WTC11 (cell line): Measurements from ENCODE around the gene ARHGAP28. TPM values are rescaled to one million over a fixed set of nuclear protein-coding genes. Genes with fewer than 3 reads are reported as not detected.

Source experiments
- ATAC-seq: fragments of 200-7000 bp; cut with Tn5 transposase; 2 replicates; pipeline ENCODE4 v1.10.0; 2021; ENCODE audit warnings: mild to moderate bottlenecking, moderate library complexity
- CTCF ChIA-PET: fragments of 300-600 bp; sonication (Branson Sonifier 250); formaldehyde crosslinking; loops from one replicate; lab custom pipeline; 2021; ENCODE audit warnings: antibody characterized with exemption; lab: Charles Lee
- POLR2A ChIA-PET: fragments of 350-600 bp; sonication (Branson Sonifier 250); formaldehyde crosslinking; loops from one replicate; lab custom pipeline; 2021; ENCODE audit warnings: antibody characterized with exemption; lab: Charles Lee
- DNase-seq: peaks from one replicate; pipeline ENCODE4 v3.0.0; 2021; ENCODE audit warnings: low spot score
- H3K27ac Mint-ChIP-seq: 2 replicates; pipeline ENCODE4 v1.8.0; 2021; ENCODE audit warnings: mixed read lengths
- H3K27me3 Mint-ChIP-seq: 2 replicates; pipeline ENCODE4 v1.8.0; 2021; ENCODE audit warnings: low read depth, mild to moderate bottlenecking, moderate library complexity, mixed read lengths
- H3K36me3 Mint-ChIP-seq: 2 replicates; pipeline ENCODE4 v1.8.0; 2021; ENCODE audit warnings: mixed read lengths
- H3K4me1 Mint-ChIP-seq: 2 replicates; pipeline ENCODE4 v1.8.0; 2022; ENCODE audit warnings: mixed read lengths
- H3K4me3 Mint-ChIP-seq: 2 replicates; pipeline ENCODE4 v1.8.0; 2021; ENCODE audit warnings: mild to moderate bottlenecking, moderate library complexity, mixed read lengths
- H3K9me3 Mint-ChIP-seq: 2 replicates; pipeline ENCODE4 v1.8.0; 2021; ENCODE audit warnings: mixed read lengths
- JAZF1 ChIP-seq: fragments of 250-450 bp; sonication (Bioruptor Pico); IDR thresholded peaks from 2 replicates; pipeline ENCODE4 v1.9.0; 2021; ENCODE audit warnings: moderate library complexity, mild to moderate bottlenecking, inconsistent platforms
- MYBL2 ChIP-seq: sonication (generic); formaldehyde crosslinking; IDR thresholded peaks from 2 replicates; pipeline ENCODE4 v1.8.1; 2023; ENCODE audit warnings: mild to moderate bottlenecking, moderate library complexity, missing genetic modification reagents
- NR2C2 ChIP-seq: sonication (generic); formaldehyde crosslinking; IDR thresholded peaks from 2 replicates; pipeline ENCODE4 v1.8.0; 2022; ENCODE audit warnings: mild to moderate bottlenecking, missing genetic modification reagents
- NR3C1 ChIP-seq: sonication (generic); formaldehyde crosslinking; conservative IDR thresholded peaks from 2 replicates; pipeline ENCODE4 v1.8.1; 2023; ENCODE audit warnings: low read depth, mild to moderate bottlenecking, missing genetic modification reagents
- SOX15 ChIP-seq: fragments of 250-450 bp; sonication (Bioruptor Pico); IDR thresholded peaks from 2 replicates; pipeline ENCODE4 v1.9.0; 2021; ENCODE audit warnings: mild to moderate bottlenecking
- SP1 ChIP-seq: sonication (generic); formaldehyde crosslinking; conservative IDR thresholded peaks from 2 replicates; pipeline ENCODE4 v1.8.1; 2022; ENCODE audit warnings: missing genetic modification reagents
- ZNF121 ChIP-seq: sonication (generic); formaldehyde crosslinking; IDR thresholded peaks from 2 replicates; pipeline ENCODE4 v1.8.0; 2023; ENCODE audit warnings: missing genetic modification reagents
- ZNF232 ChIP-seq: sonication (generic); formaldehyde crosslinking; IDR thresholded peaks from 2 replicates; pipeline ENCODE4 v1.8.0; 2022; ENCODE audit warnings: mild to moderate bottlenecking, missing genetic modification reagents
- ZNF263 ChIP-seq: sonication (generic); formaldehyde crosslinking; IDR thresholded peaks from 2 replicates; pipeline ENCODE4 v1.8.1; 2022; ENCODE audit warnings: low read depth, mild to moderate bottlenecking, moderate library complexity, missing genetic modification reagents
- total RNA-seq: library from RNA; stranded (reverse); gene quantifications from 3 replicates; pipeline ENCODE4 v1.2.3, GENCODE V29; 2021
- TF ChIP-seq, protein P1 (sequence below): sonication (generic); formaldehyde crosslinking; IDR thresholded peaks from 2 replicates; pipeline ENCODE4 v1.8.0; 2023; ENCODE audit warnings: missing genetic modification reagents
- TF ChIP-seq, protein P2 (sequence below): sonication (generic); formaldehyde crosslinking; IDR thresholded peaks from 2 replicates; pipeline ENCODE4 v1.8.0; 2023; ENCODE audit warnings: mild to moderate bottlenecking, missing genetic modification reagents
- TF ChIP-seq, protein P3 (sequence below): sonication (generic); formaldehyde crosslinking; IDR thresholded peaks from 2 replicates; pipeline ENCODE4 v1.8.1; 2023; ENCODE audit warnings: mild to moderate bottlenecking, missing genetic modification reagents
- TF ChIP-seq, protein P4 (sequence below): fragments of 250-450 bp; sonication (Bioruptor Pico); IDR thresholded peaks from 2 replicates; pipeline ENCODE4 v1.9.0; 2021; ENCODE audit warnings: mild to moderate bottlenecking
- TF ChIP-seq, protein P5 (sequence below): sonication (generic); formaldehyde crosslinking; IDR thresholded peaks from 2 replicates; pipeline ENCODE4 v1.8.1; 2023; ENCODE audit warnings: mild to moderate bottlenecking, missing genetic modification reagents, moderate library complexity
- TF ChIP-seq, protein P6 (sequence below): sonication (generic); formaldehyde crosslinking; IDR thresholded peaks from 2 replicates; pipeline ENCODE4 v1.8.0; 2022; ENCODE audit warnings: mild to moderate bottlenecking, missing genetic modification reagents
- TF ChIP-seq, protein P7 (sequence below): sonication (generic); formaldehyde crosslinking; IDR thresholded peaks from 2 replicates; pipeline ENCODE4 v1.8.0; 2022; ENCODE audit warnings: missing genetic modification reagents

ARHGAP28 gene
- total RNA-seq, 1 experiment from 2014 or later: 14.8 TPM

DNA sequence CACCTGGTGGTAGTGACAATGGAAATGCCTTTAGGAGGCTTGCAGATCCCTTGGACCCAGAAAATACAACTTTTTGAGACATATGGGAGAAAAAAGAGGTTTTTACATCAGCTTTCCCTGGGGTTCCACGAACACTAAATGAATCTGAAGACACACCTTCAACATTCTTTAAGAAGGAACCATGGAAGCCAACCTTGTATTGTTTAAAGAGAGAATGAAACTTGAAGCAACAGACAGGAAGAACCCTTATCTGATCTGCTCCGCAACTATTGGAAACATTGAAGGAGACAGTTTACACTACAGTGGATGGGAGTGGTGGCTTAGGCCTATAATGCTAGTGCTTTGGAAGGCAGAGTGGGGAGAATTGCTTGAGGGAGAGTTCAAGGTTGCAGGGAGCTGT is 197.6 kb downstream of the ARHGAP28 start:
- no peak for DNase-seq
- H3K4me1 Mint-ChIP-seq: no peaks in the 10 kb centered on the region
- POLR2A ChIA-PET: no interaction called here
- CTCF ChIA-PET: interaction anchor here (0.9 to 1.3 kb wide), 2 partner anchors 248 to 250 kb away, joined by 3 read pairs; no protein-coding TSS in a partner anchor
- no peaks in the 10 kb centered on the region; the same call in 1 of the 2 replicates for H3K27me3 Mint-ChIP-seq
- no peak overlapping the region for H3K27ac Mint-ChIP-seq
- no peak for ATAC-seq
- H3K36me3 Mint-ChIP-seq: no peaks in the 10 kb centered on the region
- H3K4me3 Mint-ChIP-seq: no peak overlapping the region
- no peak for TF ChIP-seq SP1 (CRISPR knock-in tag)
- peaks cover 3% of the 10 kb centered on the region; the same call in 1 of the 2 replicates for H3K9me3 Mint-ChIP-seq

DNA sequence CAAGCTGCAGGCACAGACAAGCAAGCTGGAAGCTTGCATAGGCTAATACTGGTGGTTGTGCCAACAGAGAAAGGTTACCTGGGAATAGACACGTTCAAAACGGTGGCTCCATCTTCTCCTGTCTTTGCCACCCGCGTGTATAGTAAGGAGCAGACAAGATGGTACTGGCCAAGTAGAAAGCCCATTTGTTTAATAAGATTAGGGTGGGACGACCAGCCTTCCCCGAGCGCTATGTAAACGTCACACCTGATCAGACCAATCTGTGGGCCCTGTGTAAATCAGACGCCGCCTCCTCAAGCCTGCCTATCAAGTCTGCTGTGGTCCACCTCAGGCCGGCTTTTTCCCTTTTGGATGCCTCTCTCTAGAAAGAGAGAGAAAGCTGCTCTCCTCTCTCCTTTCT is 198.8 kb downstream of the ARHGAP28 start:
- H3K4me1 Mint-ChIP-seq: no peaks in the 10 kb centered on the region
- H3K27me3 Mint-ChIP-seq: no peaks in the 10 kb centered on the region; the same call in 1 of the 2 replicates
- no peak overlapping the region for H3K27ac Mint-ChIP-seq
- ATAC-seq (no peak), DNase-seq (no peak)
- TF ChIP-seq SP1 (CRISPR knock-in tag) (no peak), MYBL2 (CRISPR knock-in tag) (no peak)
- TF ChIP-seq, protein P1, sequence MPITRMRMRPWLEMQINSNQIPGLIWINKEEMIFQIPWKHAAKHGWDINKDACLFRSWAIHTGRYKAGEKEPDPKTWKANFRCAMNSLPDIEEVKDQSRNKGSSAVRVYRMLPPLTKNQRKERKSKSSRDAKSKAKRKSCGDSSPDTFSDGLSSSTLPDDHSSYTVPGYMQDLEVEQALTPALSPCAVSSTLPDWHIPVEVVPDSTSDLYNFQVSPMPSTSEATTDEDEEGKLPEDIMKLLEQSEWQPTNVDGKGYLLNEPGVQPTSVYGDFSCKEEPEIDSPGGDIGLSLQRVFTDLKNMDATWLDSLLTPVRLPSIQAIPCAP: no peak
- CTCF ChIA-PET: interaction anchor here (1.8 kb wide), 1 partner anchor 8 kb away, joined by 5 read pairs; no protein-coding TSS in a partner anchor
- no peak overlapping the region for H3K4me3 Mint-ChIP-seq
- no peaks in the 10 kb centered on the region for H3K36me3 Mint-ChIP-seq
- H3K9me3 Mint-ChIP-seq: peaks cover 2% of the 10 kb centered on the region; the same call in 1 of the 2 replicates
- POLR2A ChIA-PET: no interaction called here

DNA sequence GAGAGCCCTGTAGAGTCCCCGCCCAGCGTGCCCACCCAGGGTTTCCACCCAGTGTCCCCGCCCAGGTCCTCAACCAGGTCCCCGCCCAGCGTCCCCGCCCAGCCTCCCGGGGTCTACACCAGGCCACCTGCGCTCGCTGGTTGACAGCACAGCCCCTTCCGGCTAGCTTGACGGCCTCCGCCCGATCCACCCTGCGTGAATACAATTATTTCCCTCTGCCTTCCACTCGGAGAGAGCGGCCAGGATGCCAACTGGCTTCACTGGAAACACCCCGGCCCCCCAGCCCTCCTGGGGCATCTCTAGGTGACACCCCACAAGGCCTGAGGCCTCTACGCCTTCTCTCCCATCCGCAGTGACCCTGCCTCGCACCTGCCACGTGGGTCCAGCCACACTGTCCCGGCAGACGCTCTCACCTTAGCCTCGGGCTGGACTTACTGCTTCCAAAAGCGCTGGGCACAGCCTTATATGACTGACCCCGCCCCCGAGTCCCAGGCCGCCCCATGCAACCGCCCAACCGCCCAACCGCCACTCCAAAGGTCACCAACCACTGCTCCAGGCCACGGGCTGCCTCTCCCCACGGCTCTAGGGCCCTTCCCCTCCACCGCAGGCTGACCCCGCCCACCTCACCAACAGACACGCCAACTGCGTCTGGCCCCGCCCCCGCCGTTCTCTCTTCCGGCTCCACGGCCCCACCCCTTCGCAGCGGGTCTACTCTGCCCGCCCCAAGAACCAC is 200.0 kb downstream of the ARHGAP28 start:
- no peaks in the 10 kb centered on the region for H3K9me3 Mint-ChIP-seq
- CTCF ChIA-PET: interaction anchor here (1.8 kb wide), 1 partner anchor 9 kb away, joined by 5 read pairs; no protein-coding TSS in a partner anchor
- peak; percentile 77 for DNase-seq
- TF ChIP-seq, protein P2, sequence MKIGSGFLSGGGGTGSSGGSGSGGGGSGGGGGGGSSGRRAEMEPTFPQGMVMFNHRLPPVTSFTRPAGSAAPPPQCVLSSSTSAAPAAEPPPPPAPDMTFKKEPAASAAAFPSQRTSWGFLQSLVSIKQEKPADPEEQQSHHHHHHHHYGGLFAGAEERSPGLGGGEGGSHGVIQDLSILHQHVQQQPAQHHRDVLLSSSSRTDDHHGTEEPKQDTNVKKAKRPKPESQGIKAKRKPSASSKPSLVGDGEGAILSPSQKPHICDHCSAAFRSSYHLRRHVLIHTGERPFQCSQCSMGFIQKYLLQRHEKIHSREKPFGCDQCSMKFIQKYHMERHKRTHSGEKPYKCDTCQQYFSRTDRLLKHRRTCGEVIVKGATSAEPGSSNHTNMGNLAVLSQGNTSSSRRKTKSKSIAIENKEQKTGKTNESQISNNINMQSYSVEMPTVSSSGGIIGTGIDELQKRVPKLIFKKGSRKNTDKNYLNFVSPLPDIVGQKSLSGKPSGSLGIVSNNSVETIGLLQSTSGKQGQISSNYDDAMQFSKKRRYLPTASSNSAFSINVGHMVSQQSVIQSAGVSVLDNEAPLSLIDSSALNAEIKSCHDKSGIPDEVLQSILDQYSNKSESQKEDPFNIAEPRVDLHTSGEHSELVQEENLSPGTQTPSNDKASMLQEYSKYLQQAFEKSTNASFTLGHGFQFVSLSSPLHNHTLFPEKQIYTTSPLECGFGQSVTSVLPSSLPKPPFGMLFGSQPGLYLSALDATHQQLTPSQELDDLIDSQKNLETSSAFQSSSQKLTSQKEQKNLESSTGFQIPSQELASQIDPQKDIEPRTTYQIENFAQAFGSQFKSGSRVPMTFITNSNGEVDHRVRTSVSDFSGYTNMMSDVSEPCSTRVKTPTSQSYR: no peak
- peak; percentile 58 for TF ChIP-seq ZNF121 (CRISPR knock-in tag)
- no peak overlapping the region for H3K4me3 Mint-ChIP-seq
- ATAC-seq: peak; percentile 95
- no peak overlapping the region for H3K27ac Mint-ChIP-seq
- H3K36me3 Mint-ChIP-seq: no peaks in the 10 kb centered on the region
- no peaks in the 10 kb centered on the region; the same call in 1 of the 2 replicates for H3K27me3 Mint-ChIP-seq
- no peaks in the 10 kb centered on the region for H3K4me1 Mint-ChIP-seq
- POLR2A ChIA-PET: no interaction called here

DNA sequence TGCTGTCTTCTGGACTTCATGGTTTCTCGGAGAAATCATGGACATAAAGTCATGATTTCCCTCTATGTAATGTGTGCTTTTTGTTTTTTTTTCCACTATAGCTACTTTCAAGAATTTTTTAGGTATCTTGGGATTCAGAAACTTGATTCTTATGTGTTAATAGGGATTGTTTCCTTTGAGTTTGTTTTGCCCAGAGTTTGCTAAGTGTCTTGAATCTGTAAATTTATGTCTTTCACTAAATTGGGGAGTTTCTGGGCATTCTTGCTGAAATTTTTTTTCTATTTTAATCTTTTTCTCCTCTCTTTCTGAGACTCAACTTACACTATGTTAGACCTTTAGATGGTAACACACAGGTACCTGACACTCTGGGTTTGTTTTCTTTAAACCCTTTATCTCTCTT is 205.3 kb downstream of the ARHGAP28 start:
- Mint-ChIP-seq H3K27ac (no peak overlapping the region), H3K27me3 (no peaks in the 10 kb centered on the region), H3K36me3 (no peaks in the 10 kb centered on the region), H3K4me3 (no peak overlapping the region), H3K9me3 (no peaks in the 10 kb centered on the region), H3K4me1 (no peaks in the 10 kb centered on the region)
- DNase-seq (no peak), ATAC-seq (no peak)
- ChIA-PET POLR2A (interaction anchor here (0.6 kb wide), 1 partner anchor 1410 kb away, joined by 3 read pairs; no protein-coding TSS in a partner anchor), CTCF (interaction anchor here (1.0 kb wide), 1 partner anchor 15 kb away, joined by 6 read pairs; no protein-coding TSS in a partner anchor)
- TF ChIP-seq JAZF1 (CRISPR knock-in tag) (no peak), NR3C1 (CRISPR knock-in tag) (no peak), NR2C2 (CRISPR knock-in tag) (no peak), ZNF263 (CRISPR knock-in tag) (no peak), ZNF232 (CRISPR knock-in tag) (no peak), SOX15 (CRISPR knock-in tag) (no peak)
- TF ChIP-seq, protein P3, sequence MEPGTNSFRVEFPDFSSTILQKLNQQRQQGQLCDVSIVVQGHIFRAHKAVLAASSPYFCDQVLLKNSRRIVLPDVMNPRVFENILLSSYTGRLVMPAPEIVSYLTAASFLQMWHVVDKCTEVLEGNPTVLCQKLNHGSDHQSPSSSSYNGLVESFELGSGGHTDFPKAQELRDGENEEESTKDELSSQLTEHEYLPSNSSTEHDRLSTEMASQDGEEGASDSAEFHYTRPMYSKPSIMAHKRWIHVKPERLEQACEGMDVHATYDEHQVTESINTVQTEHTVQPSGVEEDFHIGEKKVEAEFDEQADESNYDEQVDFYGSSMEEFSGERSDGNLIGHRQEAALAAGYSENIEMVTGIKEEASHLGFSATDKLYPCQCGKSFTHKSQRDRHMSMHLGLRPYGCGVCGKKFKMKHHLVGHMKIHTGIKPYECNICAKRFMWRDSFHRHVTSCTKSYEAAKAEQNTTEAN (CRISPR knock-in tag): no peak
- TF ChIP-seq, protein P4, sequence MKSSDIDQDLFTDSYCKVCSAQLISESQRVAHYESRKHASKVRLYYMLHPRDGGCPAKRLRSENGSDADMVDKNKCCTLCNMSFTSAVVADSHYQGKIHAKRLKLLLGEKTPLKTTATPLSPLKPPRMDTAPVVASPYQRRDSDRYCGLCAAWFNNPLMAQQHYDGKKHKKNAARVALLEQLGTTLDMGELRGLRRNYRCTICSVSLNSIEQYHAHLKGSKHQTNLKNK (CRISPR knock-in tag): no peak
- TF ChIP-seq, protein P5, sequence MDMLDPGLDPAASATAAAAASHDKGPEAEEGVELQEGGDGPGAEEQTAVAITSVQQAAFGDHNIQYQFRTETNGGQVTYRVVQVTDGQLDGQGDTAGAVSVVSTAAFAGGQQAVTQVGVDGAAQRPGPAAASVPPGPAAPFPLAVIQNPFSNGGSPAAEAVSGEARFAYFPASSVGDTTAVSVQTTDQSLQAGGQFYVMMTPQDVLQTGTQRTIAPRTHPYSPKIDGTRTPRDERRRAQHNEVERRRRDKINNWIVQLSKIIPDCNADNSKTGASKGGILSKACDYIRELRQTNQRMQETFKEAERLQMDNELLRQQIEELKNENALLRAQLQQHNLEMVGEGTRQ (CRISPR knock-in tag): no peak
- TF ChIP-seq, protein P6, sequence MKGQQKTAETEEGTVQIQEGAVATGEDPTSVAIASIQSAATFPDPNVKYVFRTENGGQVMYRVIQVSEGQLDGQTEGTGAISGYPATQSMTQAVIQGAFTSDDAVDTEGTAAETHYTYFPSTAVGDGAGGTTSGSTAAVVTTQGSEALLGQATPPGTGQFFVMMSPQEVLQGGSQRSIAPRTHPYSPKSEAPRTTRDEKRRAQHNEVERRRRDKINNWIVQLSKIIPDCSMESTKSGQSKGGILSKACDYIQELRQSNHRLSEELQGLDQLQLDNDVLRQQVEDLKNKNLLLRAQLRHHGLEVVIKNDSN (CRISPR knock-in tag): no peak
- TF ChIP-seq, protein P7, sequence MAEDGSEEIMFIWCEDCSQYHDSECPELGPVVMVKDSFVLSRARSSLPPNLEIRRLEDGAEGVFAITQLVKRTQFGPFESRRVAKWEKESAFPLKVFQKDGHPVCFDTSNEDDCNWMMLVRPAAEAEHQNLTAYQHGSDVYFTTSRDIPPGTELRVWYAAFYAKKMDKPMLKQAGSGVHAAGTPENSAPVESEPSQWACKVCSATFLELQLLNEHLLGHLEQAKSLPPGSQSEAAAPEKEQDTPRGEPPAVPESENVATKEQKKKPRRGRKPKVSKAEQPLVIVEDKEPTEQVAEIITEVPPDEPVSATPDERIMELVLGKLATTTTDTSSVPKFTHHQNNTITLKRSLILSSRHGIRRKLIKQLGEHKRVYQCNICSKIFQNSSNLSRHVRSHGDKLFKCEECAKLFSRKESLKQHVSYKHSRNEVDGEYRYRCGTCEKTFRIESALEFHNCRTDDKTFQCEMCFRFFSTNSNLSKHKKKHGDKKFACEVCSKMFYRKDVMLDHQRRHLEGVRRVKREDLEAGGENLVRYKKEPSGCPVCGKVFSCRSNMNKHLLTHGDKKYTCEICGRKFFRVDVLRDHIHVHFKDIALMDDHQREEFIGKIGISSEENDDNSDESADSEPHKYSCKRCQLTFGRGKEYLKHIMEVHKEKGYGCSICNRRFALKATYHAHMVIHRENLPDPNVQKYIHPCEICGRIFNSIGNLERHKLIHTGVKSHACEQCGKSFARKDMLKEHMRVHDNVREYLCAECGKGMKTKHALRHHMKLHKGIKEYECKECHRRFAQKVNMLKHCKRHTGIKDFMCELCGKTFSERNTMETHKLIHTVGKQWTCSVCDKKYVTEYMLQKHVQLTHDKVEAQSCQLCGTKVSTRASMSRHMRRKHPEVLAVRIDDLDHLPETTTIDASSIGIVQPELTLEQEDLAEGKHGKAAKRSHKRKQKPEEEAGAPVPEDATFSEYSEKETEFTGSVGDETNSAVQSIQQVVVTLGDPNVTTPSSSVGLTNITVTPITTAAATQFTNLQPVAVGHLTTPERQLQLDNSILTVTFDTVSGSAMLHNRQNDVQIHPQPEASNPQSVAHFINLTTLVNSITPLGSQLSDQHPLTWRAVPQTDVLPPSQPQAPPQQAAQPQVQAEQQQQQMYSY: no peak
